HG03025 (cell line): ENCODE measurements around the gene TTLL11.
"Not testable (repeated sequence)": the region's sequence is repeated elsewhere in the genome, so short reads cannot be mapped to it uniquely, and the experiment has no call there.

Source experiments
- ATAC-seq: cut with Tn5 transposase; IDR thresholded peaks from one replicate; pipeline ENCODE4 v1.9.1; 2021; ENCODE audit warnings: mild to moderate bottlenecking, moderate library complexity; ENCODE audit not compliant: unreplicated experiment, low FRiP score

Gene TTLL11

DNA sequence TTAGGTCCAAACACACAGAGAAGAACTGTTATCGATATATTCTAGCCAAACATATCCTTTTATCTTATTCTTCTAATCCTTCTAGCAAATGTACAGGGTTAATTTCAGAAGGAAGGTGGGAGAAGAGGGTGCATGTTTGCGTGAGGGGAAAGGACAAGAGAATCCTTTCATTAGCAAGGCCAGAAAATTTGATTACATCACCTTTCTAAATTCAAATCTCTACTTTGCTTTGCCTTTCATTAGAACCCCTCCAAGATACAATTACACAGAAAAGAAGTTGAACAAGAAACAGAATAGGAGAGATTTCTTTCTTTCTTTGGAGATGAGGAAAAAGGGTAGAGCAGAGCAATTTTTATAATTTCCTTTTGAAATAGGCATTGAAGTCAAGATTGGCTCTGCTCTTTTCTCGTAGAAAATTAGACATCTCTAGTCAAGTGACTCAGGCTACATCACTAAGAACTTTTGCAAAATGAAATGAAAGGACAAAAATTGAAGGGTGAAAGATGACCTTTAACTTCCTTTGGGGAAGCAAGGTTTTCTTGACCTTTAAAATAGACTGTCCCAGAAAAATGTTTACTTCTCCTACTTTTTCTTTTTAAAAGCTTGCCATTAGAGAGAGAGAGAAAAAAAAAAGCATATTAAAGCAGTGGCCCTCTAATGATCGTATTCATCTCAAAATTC, 81.2 kb downstream of the TTLL11 start:
- no peak for ATAC-seq

- ATAC-seq, result no peak
These were observed 84.5 kb downstream of the TTLL11 start for GRCh38 chr9:122008559-122008958.

GRCh38 chr9:122007837-122008236, 85.3 kb downstream of the TTLL11 start:
- no peak for ATAC-seq

DNA sequence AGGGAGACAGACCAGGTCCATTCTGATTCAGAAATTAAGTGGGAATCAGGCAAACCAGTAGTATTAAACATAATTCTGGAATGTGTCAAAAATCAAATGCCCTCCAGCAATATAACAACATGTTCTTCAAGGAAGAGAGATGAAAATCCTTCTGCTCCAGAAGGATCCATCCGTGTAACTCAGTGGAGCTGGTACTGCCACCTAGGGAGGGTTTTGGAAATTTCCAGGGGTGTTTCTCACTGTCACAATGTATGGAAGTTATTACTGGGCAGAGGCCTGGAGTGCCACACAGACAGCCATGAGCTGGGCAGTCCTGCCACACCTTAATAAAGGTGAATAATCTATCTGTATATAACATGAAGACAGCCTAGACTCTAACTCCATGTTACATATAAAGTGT, 87.5 kb downstream of the TTLL11 start:
- no peak for ATAC-seq

GRCh38 chr9:122004589-122004988, 88.5 kb downstream of the TTLL11 start:
- no peak for ATAC-seq

DNA sequence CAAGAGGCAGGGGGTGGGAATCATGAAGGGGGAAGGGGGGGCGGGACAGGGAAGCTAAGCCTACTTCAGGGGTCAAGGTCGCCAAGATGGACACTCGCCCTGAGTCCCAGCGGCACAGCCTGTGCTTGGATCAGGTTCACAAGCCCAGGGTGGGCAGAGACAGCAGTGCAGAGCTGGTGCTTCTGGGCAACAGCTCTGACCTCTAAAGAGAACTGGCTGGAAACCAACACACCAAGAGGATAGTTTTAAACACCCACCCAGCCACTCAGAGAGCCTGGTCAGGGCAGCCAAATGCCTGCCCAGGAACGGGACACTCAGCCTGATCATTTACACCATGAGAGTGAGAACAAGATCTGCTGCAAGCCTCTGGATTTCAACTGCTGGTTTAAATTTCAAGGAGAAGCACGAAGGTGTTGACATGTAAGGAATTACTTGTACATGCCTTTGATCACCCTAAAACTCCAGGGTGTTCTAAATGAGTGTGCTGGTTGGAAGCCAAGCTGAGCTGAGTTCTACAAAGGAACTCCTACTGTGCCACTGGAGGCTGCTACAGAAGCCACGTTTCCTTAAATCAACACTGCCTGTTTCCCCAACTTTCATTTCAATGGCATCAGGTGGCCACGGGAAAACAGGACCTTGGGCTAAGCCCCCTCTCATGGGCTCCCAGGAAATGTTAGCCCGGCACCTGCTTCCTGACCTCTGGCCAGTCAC, 91.5 kb downstream of the TTLL11 start:
- no peak for ATAC-seq

DNA sequence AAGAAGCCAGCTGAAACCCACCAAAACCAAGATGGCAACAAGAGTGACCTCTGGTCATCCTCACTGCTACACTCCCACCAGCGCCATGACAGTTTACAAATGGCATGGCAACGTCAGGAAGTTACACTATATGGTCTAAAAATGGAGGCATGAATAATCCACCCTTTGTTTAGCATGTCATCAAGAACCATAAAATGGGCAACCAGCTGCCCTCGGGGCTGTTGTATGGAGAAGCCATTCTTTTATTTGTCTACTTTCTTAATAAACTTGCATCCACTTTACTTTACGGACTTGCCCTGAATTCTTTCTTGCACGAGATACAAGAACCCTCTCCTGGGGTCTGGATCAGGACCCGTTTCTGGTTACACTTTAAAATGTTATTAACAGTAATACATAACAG, 92.6 kb downstream of the TTLL11 start:
- ATAC-seq, result not testable (repeated sequence)

DNA sequence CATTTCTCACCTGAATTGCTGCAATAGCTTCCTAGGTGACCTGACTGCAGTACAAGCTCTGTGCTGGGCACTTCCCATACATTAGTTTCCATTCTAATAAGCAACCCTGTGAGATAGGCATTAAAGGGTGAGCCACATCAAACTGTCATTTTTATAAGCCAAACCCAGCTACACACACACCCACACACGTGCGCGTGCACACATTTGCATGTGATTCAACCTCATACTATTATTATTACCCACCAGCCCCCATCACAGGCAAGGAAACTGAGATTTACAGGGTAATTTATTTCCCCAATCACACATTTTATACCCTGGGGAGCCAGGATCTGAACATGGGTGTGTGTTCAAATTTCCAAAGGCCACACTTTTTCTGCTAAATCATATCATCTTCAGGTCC, 93.6 kb downstream of the TTLL11 start:
- ATAC-seq, result no peak

DNA sequence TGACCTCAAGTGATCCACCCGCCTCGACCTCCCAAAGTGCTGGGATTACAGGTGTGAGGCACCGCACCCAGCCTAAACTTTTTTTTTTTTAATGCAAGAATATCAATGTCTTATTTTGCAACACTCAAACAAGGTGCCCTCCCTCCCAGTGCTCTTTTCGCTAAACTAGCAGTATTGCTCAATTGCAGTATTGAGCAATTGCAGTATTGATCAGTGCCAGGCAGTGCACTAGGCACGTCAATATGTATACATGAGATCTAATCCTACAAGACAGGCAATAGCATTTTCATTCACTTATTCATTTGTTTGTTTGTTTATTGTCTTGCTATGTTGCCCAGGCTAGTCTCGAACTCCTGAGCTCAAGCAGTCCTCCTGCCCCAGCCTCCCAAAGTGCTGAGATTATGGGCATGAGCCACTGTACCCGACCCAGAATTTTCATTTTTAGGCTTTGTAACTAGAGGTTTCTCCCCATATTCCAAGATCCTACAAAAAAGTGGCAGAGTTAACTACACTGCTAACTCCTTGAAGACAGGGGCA, 94.5 kb downstream of the TTLL11 start:
- no peak for ATAC-seq

- no peak for ATAC-seq
These were observed 95.3 kb downstream of the TTLL11 start for GRCh38 chr9:121997791-121998190.

- ATAC-seq, result no peak
These were observed 96.3 kb downstream of the TTLL11 start for GRCh38 chr9:121996783-121997182.

DNA sequence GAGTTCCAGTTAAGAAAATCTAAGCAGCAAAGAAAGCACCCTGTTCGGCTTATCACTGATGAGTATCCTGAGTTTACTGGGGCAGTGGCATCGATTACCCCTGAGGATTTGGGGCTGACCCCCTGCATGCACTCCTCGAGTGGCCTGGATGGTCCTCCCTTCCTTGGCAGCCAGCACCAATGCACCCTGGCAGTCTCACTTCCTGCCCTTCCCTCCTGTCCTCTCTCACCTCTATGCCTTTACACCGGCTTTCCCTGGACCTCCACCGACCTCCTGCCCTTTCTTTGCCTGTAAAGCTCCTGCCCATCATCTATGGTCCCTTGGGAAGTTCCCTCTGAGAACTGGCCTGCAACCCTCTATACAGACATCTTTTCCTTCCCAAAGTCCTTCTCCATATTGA, 97.1 kb downstream of the TTLL11 start:
- ATAC-seq, result no peak

DNA sequence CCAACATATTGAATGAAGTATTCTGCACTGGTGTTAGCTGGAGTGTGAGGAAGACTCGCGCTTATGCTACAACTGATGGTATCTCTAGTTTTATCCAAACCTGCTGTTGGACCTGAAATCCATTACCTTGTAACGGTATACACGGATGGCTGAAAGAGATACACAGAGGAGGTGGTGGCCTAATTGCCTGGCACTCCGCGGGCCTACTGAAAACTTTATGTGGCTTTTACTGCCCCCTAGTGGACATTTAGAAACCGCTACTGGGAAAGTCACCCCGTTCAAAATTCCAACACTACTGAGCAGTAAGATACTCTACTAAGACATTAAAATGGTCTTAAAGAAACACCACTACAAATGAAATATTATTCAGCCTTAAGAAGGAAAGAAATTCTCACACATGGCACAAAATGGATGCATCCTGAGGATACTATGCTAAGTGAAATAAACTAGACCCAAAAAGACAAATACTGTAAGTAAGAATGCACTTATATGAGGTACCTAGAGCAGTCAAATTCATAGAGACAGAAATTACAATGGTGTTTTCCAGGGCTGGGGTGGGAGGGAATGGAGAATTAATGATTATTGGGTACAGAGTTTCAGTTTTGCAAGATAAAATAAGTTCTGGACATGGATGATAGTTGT, 100.4 kb downstream of the TTLL11 start:
- no peak for ATAC-seq

GRCh38 chr9:121991307-121991661, 101.8 kb downstream of the TTLL11 start:
- ATAC-seq, result no peak

DNA sequence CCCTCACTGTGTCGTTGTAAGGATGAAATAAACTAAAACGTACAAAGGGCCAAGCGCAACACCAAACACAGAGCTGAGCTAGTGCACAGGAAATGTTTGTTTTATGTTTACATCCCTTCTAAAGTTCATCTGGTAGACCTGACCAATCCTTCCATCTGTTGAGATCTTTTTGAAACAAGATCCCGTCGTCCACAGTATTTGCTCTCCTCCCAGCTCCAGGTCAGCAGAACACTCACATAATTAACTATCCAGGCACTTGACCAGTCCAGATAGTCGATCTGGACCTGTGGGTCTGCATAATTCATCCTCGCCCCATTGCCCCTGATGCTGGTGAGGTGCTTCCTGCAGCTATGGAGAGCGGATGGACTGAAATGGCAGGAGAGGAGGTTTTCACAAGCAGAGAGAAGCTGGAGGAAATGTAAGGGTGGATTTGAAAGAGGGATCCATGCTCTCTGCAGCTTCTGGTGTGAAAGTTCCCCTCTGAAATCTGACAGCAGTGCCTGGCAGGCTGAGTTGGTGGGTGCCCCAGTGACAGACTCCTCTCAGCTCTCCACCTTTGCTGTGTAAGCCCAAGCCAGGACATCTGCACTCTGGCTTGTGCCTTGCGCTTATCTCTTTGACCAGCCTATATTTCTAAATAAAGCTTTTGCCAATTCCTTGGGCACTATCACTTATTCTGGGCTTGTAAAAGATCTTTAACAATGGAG, 102.4 kb downstream of the TTLL11 start:
- ATAC-seq, result no peak

DNA sequence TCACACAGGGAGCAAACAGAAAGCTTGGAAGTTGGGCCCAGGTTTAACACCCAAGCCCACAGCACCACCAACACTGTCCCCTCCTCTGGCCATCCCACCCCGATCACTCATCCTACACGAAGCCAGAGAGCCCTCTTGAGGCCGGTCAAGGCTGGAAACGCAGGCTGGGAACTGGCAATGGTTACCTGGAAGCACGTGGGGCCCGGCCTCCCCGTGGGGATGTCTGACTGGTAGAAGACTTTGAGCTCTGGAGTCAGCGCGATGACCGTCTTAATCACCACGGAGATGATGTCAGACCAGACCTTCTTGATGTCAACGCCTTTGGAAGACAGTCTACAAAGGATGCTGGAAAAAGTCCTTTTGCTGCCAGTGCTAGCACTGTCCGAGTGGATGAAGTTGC, 104.1 kb downstream of the TTLL11 start:
- no peak for ATAC-seq

DNA sequence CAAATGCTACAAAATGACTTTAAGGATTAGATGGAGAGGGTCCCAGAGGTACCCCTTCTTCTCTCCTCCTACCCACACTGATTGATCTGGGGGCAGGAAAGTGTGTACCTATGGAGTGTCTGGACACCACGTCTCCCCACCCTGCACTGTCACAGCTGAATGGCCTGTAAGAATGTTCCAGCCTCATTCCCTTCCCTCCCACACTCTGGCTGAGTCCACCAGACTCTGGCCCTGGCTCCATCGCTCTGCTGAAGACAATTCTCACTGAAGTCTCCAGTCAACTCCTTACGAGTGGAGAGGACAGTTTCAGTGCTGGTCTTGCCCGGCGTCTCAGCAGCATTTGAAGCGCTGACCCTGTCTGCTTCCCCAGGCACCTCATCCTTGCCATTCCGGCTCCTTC, 105.8 kb downstream of the TTLL11 start:
- no peak for ATAC-seq

GRCh38 chr9:121985792-121986494, 107.2 kb downstream of the TTLL11 start:
- ATAC-seq, result no peak

- ATAC-seq, result no peak
These were observed 108.2 kb downstream of the TTLL11 start for GRCh38 chr9:121984726-121985402.

GRCh38 chr9:121983736-121984135, 109.4 kb downstream of the TTLL11 start:
- no peak for ATAC-seq
